Measurements from ENCODE around the gene PC.

- no peak for TF ChIP-seq CTCF (conservative IDR thresholded peaks at IDR 0.05; ENCODE audit: low read depth, low read length)
- no peak for TF ChIP-seq EZH2 (IDR thresholded peaks at IDR 0.05; ENCODE audit: borderline replicate concordance, low read depth, low read length, poor library complexity, severe bottlenecking)
These were observed 76.2 kb downstream of the PC start for GRCh38 chr11:66881927-66882452.

Measured in A673 (cell line).